Measurements from ENCODE around the gene CSRP1.

DNA sequence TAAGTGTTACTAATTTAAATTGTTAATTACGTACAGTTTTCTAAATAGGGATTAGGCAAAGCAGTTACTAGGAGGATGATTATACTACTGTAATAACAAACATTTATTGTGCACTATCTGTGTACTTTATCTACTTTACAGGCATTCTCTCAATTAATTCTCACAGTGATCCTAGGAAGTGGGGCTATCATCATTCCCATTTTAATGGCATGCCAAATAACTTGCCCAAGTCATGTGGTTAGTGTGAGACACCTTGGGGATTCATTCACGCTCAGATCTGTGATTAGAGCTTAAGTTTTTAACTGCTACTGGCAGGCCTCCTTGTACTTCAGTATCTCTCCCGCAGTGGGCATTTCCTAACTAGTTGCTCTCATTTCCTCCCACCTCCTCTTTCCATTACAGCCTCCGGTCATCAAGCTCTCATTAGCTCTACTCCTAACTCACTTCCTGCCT lies 49.4 kb downstream of the CSRP1 start:
- TF ChIP-seq, protein P1, sequence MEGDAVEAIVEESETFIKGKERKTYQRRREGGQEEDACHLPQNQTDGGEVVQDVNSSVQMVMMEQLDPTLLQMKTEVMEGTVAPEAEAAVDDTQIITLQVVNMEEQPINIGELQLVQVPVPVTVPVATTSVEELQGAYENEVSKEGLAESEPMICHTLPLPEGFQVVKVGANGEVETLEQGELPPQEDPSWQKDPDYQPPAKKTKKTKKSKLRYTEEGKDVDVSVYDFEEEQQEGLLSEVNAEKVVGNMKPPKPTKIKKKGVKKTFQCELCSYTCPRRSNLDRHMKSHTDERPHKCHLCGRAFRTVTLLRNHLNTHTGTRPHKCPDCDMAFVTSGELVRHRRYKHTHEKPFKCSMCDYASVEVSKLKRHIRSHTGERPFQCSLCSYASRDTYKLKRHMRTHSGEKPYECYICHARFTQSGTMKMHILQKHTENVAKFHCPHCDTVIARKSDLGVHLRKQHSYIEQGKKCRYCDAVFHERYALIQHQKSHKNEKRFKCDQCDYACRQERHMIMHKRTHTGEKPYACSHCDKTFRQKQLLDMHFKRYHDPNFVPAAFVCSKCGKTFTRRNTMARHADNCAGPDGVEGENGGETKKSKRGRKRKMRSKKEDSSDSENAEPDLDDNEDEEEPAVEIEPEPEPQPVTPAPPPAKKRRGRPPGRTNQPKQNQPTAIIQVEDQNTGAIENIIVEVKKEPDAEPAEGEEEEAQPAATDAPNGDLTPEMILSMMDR (IDR thresholded peaks at IDR 0.05), result no peak
- no peak for TF ChIP-seq POLR2A (IDR thresholded peaks at IDR 0.05)
